Measurements from ENCODE around the gene GRIN2A.

GRCh38 chr16:9778849-9779248 lies 403.4 kb downstream of the GRIN2A start:
- no peak for TF ChIP-seq CTCF (IDR thresholded peaks at IDR 0.05; ENCODE audit: extremely low read depth in 1 of 2, insufficient read depth in 1 of 2, low read depth in 1 of 2, low read length in 2 of 2)
- no peak for TF ChIP-seq POLR2A (IDR thresholded peaks at IDR 0.05; ENCODE audit: low read depth, low read length)
- TF ChIP-seq POLR2AphosphoS5 (IDR thresholded peaks at IDR 0.05; ENCODE audit: insufficient read depth, low read depth, low read length), result no peak
- no peak for TF ChIP-seq MYC (IDR thresholded peaks at IDR 0.05; ENCODE audit: low read depth, low read length)
- no peak for TF ChIP-seq EZH2 (IDR thresholded peaks at IDR 0.05; ENCODE audit: borderline replicate concordance, low read depth, low read length, severe bottlenecking)
- no peak for TF ChIP-seq FOS (IDR thresholded peaks at IDR 0.05; ENCODE audit: borderline replicate concordance, insufficient read depth, low read length)
- TF ChIP-seq MAX (IDR thresholded peaks at IDR 0.05; ENCODE audit: insufficient read depth, insufficient read length), result no peak
- TF ChIP-seq JUN (IDR thresholded peaks at IDR 0.05; ENCODE audit: borderline replicate concordance, insufficient read depth, insufficient read length, low read depth), result no peak
- TF ChIP-seq GATA2 (IDR thresholded peaks at IDR 0.05; ENCODE audit: insufficient read depth, insufficient read length, low read depth, low read length), result no peak
